Neural crest cell (in vitro differentiated cells): ENCODE results near the gene TBX4. TPM values are rescaled to one million over a fixed set of nuclear protein-coding genes. Genes with fewer than 3 reads are reported as not detected.

Experiments
- DNase-seq: peaks from one replicate; pipeline ENCODE4 v3.0.0; 2021; ENCODE audit warnings: low read depth, mixed read lengths, low spot score
- H3K27ac Mint-ChIP-seq: one replicate; pipeline ENCODE4 v1.8.0; 2021; ENCODE audit warnings: mild to moderate bottlenecking, mixed read lengths; ENCODE audit not compliant: unreplicated experiment
- H3K27me3 Mint-ChIP-seq: 2 replicates; pipeline ENCODE4 v1.8.0; 2021; ENCODE audit warnings: low read depth, mild to moderate bottlenecking, mixed read lengths
- H3K36me3 Mint-ChIP-seq: 2 replicates; pipeline ENCODE4 v1.8.0; 2021; ENCODE audit warnings: low read depth, mild to moderate bottlenecking, mixed read lengths
- H3K4me1 Mint-ChIP-seq: 2 replicates; pipeline ENCODE4 v1.8.0; 2021; ENCODE audit warnings: mixed read lengths
- H3K4me3 Mint-ChIP-seq: one replicate; pipeline ENCODE4 v1.8.0; 2021; ENCODE audit warnings: mild to moderate bottlenecking, mixed read lengths
- H3K9me3 Mint-ChIP-seq: 2 replicates; pipeline ENCODE4 v1.8.0; 2021; ENCODE audit warnings: mixed read lengths
- long read RNA-seq: library from polyadenylated mRNA; unstranded; transcript quantifications from one replicate; pipeline ENCODE4 v2.0.0, GENCODE V29; 2020
- total RNA-seq: library from RNA; stranded (reverse); gene quantifications from 2 replicates; pipeline ENCODE4 v1.2.1, GENCODE V29; 2021
- TF ChIP-seq, protein P1 (sequence below): fragments of 200-600 bp; sonication (generic); conservative IDR thresholded peaks from 2 replicates; pipeline ENCODE4 v1.5.0; 2021; ENCODE audit warnings: antibody characterized with exemption, mild to moderate bottlenecking

TBX4 gene
- total RNA-seq, result not detected in 2 replicates
- long read RNA-seq, result 0 reads

- DNase-seq, result no peak
- Mint-ChIP-seq H3K27me3 (peaks cover 93% of the 10 kb centered on the region), H3K4me3 (peak within 1 kb of the TSS; percentile 76), H3K4me1 (peaks cover 18% of the 10 kb centered on the region), H3K9me3 (no peaks in the 10 kb centered on the region), H3K36me3 (peaks cover 3% of the 10 kb centered on the region), H3K27ac (no peak within 1 kb of the TSS)
- TF ChIP-seq, protein P1, sequence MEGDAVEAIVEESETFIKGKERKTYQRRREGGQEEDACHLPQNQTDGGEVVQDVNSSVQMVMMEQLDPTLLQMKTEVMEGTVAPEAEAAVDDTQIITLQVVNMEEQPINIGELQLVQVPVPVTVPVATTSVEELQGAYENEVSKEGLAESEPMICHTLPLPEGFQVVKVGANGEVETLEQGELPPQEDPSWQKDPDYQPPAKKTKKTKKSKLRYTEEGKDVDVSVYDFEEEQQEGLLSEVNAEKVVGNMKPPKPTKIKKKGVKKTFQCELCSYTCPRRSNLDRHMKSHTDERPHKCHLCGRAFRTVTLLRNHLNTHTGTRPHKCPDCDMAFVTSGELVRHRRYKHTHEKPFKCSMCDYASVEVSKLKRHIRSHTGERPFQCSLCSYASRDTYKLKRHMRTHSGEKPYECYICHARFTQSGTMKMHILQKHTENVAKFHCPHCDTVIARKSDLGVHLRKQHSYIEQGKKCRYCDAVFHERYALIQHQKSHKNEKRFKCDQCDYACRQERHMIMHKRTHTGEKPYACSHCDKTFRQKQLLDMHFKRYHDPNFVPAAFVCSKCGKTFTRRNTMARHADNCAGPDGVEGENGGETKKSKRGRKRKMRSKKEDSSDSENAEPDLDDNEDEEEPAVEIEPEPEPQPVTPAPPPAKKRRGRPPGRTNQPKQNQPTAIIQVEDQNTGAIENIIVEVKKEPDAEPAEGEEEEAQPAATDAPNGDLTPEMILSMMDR, result no peak
Measured at GRCh38 chr17:61452301-61453290, at the start of gene TBX4. TBX4 (plus strand) TSS chr17:61452422; CDS start chr17:61456491, 4,069 bp downstream.

DNA sequence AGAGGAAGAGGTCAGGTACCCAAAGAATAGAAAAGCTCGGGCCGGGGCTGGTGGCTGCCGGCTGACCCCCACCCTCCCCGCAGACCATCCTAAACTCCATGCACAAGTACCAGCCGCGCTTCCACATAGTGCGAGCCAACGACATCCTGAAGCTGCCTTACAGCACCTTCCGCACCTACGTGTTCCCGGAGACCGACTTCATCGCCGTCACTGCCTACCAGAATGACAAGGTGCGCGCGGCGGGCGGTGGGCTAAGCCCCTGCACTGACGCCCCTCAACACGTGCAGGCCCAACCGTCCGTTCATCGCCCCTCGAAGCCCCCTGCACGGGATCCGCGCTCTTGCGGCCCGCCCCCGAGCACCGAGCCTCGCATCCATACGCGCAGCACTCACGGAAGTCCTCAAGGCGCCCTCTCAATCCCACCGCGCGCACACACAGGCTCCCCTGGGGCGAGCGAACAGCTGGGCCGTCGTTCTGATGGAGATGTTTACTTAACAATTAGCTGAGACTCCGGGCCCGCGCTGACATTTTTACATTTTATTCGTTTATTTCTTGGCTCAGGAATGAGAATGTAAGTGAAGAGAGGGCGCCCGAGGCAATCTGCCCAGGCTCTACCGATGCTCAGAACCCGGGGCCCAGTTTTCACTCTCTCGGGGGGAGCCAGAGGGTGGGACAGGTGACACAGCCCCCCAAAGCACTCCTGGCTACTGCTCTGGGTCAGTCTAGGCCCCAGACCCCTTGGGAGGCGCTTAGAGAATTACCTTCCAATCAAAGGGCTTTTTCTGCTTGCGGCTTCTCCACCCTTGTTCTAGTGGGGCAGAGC lies 49.0 kb upstream of the TBX4 start:
- Mint-ChIP-seq H3K27ac (no peak overlapping the region), H3K4me1 (peaks cover 32% of the 10 kb centered on the region), H3K27me3 (peaks cover 85% of the 10 kb centered on the region), H3K4me3 (peak overlapping the region; percentile 80), H3K36me3 (peaks cover 19% of the 10 kb centered on the region), H3K9me3 (no peaks in the 10 kb centered on the region)
- TF ChIP-seq, protein P1, result no peak
- no peak for DNase-seq

GRCh38 chr17:61403801-61404662 lies 48.2 kb upstream of the TBX4 start:
- no peaks in the 10 kb centered on the region for H3K9me3 Mint-ChIP-seq
- TF ChIP-seq, protein P1, result no peak
- peaks cover 31% of the 10 kb centered on the region for H3K4me1 Mint-ChIP-seq
- H3K27me3 Mint-ChIP-seq, result peaks cover 86% of the 10 kb centered on the region
- H3K36me3 Mint-ChIP-seq, result peaks cover 19% of the 10 kb centered on the region
- DNase-seq, result no peak
- H3K4me3 Mint-ChIP-seq, result peak overlapping the region; percentile 80
- H3K27ac Mint-ChIP-seq, result no peak overlapping the region

GRCh38 chr17:61404663-61404912 lies 47.6 kb upstream of the TBX4 start:
- Mint-ChIP-seq H3K36me3 (peaks cover 19% of the 10 kb centered on the region), H3K4me1 (peaks cover 31% of the 10 kb centered on the region), H3K27me3 (peaks cover 88% of the 10 kb centered on the region), H3K27ac (no peak overlapping the region), H3K9me3 (no peaks in the 10 kb centered on the region), H3K4me3 (no peak overlapping the region)
- no peak for DNase-seq
- TF ChIP-seq, protein P1, result no peak
